GM18870 (cell line): Measurements from ENCODE around the gene UBAP2L.

Source experiments
- ATAC-seq: cut with Tn5 transposase; IDR thresholded peaks from one replicate; pipeline ENCODE4 v1.9.1; 2021; ENCODE audit warnings: moderate library complexity; ENCODE audit not compliant: unreplicated experiment

Gene UBAP2L

GRCh38 chr1:154220071-154220969 is at the start of gene UBAP2L:
TSS of gene UBAP2L (plus strand) at chr1:154220955. CDS start at chr1:154225124, 4,169 bp downstream.
- ATAC-seq = peak; percentile 79

GRCh38 chr1:154171223-154171583 is 49.6 kb upstream of the UBAP2L start:
- ATAC-seq = no peak

DNA sequence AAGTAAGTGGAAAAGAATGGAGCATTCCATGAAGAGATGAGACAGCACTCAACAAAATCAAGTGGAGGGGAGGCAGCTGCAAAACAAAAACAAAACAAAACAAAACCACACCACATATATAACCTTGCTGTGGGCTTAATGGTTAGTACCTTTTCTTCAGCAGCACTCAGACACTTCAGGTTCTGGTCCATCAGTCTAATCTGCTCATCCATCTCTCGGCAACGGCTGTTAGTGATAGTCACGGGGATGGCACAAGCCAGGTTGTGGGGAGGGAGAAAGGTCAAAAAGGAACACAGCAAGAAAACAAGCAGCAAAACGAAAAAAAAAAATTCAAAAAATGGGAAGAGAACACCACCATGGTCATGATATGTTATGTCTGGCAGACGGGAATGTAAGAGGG is 48.9 kb upstream of the UBAP2L start:
- ATAC-seq = no peak

- no peak for ATAC-seq
Observed at GRCh38 chr1:154174654-154175053, 46.1 kb upstream of the UBAP2L start.

GRCh38 chr1:154176337-154176736 is 44.4 kb upstream of the UBAP2L start:
- no peak for ATAC-seq

DNA sequence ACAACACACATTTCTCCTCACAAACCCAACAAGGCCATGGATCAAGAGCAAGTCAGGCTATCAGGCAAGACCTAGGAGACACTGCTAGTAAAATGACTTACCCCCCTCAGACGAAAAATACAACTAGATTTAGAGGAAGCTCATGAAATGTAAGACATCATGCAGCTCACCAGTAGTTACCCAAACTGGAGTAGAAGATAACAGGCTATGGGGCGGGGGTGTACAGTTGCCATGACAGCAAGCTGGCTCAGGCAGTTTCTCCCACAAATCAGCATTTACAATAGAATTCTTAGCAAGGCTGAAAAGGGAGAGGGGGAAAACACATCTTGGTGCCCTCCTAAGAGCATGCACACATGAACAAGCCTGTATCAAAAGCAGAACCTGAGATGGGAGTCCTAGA is 42.7 kb upstream of the UBAP2L start:
- ATAC-seq = no peak

DNA sequence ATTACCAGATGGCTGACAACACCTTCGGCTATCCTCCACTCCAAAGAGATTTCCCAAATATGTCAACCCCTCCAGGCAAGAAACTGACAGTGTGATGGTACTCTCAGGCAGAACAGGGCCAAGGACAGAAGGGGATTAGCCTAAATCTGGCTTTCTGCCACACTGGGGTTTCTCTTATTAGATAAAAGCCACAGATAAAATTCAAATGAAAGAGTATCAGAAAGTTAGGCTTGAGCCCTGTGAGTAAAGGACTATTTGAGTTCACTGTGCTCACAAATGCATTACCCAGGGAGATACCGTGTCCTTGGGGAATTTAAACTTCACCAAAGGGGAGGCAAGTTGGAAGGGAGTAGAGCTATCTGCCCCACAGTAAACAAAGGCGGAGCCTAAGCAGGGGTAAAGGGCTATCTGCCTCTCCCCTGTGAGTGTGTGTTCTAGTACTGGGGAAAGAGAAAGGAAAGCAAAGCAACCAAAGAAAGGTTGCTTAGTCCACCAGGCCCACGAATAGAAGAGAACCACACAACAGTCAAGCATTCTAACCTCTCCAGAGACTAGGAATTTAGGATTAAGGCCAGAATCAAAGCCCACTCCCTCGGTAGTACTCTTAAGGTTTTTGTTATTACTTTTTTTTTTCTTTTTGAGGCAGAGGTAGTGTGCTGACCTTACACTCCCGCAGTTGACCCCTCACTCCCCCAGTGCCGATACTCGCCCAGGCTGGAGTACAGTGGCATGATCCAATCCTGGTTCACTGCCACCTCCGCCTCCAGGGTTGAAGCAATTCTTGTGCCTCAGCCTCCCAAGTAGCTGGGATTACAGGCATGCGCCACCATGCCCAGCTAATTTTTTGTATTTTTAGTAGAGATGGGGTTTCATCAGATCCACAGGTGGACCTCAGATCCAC is 41.6 kb upstream of the UBAP2L start:
- ATAC-seq = no peak

- no peak for ATAC-seq
Observed at GRCh38 chr1:154179946-154180687, 40.6 kb upstream of the UBAP2L start.

GRCh38 chr1:154181944-154182343 is 38.8 kb upstream of the UBAP2L start:
- ATAC-seq = no peak

DNA sequence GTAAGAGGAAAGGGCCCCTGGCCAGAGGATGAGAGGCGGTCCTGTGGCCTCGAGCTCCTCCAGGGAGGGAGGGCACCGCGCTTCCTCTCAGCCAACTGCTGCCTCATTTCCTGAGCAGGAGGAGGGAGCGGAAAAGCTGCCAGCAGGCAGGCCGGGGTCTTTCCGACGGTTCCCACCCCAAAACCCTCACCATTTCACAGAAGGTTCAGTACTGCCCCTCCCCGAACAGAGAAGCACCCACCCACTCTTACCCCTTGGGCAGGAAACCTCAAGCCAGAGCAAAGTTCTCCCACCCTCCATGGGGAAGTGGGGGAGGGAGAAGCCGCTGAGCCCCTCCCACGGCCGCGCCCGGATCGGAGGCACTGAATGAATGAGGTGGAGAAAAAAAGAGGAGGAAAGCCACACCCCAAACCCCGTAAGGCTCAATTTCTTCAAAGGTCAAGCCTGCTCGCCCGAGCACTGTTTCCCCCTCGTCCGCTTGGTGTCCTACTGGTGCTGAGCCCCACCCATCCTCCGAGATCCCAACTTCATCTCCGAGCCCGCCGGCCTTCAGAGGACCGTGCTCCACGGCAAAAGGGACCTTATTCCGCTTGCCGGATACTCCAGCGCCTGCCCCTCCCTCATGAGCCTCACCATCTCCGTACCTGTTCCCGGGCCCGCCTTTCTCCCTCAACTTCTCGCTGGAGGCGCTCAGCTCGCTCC is 38.3 kb upstream of the UBAP2L start:
- peak; percentile 31 for ATAC-seq

DNA sequence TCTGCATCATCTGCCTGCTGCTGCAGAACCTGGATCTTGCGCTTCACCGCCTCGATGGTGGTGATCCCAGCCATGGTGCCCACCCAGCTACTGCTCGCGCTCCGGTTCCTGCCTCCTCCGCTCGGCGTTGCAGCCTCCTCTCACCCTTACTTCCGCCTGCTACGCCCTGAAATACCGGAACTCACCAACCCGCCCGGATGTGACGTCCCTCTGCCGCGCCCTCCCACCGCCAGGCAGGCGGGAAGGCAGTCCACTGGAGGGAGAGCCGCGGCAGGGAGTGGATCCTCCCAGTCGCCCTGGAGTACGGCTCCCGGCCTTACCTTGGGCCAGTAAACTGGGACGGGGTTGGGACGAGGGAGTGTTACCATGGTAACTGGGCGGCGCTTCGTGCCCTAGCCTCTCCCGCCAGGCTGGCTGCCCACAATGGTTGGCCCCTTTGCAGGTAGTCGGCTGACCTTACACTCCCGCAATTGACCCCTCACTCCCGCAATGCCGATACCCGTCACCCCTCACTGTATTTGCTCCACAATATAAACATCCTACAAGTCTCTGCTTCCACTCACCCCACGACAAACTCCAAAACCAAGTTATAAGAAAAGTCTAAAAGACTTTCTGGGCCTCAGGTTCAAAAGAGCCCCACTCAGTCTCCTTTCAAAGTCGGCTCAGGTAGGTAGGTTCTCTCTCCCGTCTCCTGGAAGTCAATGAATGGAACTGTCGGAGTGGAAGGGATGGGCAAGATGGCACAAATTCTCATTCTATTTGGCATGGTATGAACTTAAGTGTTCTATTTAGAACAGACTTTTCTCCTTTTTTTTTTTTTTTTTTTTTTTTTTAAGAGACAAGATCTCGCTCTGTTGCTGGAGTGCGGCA is 37.5 kb upstream of the UBAP2L start:
- ATAC-seq = peak; percentile 59

- no peak for ATAC-seq
Observed at GRCh38 chr1:154186177-154186576, 34.6 kb upstream of the UBAP2L start.

- ATAC-seq = no peak
Observed at GRCh38 chr1:154186852-154187501, 33.8 kb upstream of the UBAP2L start.

- no peak for ATAC-seq
Observed at GRCh38 chr1:154190550-154190949, 30.2 kb upstream of the UBAP2L start.

DNA sequence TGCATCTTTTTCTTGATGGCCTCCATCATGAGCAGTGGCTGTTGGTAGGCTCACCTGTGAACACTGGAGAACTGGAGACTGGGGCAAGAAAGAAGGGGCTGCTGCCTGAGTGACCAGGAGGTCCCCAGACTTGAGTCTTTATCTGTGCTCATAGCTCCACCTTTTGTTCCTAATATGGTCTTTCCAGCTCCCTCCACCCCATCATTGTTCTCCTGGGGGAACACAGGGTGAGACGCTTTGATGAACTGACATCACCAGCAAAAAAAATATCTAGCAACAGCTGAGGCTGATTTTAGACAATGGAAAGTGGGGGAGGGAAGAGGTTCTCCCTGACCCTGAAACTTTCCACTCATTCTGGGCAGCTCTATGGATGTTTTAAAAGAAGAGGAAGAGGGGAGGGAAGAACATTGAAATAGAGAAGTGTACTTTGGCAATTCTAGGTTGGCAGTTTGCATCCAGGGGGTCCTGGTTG is 28.7 kb upstream of the UBAP2L start, which contains the start of gene TPM3:
Gene TPM3, minus strand, starts transcription at position 111 of the 472 bp plus-strand sequence. Its CDS starts 82 bp downstream, at position 29.
- ATAC-seq = no peak

- ATAC-seq = no peak
Observed at GRCh38 chr1:154192476-154192875, 28.3 kb upstream of the UBAP2L start.

- ATAC-seq = no peak
Observed at GRCh38 chr1:154193821-154194220, 26.9 kb upstream of the UBAP2L start.

DNA sequence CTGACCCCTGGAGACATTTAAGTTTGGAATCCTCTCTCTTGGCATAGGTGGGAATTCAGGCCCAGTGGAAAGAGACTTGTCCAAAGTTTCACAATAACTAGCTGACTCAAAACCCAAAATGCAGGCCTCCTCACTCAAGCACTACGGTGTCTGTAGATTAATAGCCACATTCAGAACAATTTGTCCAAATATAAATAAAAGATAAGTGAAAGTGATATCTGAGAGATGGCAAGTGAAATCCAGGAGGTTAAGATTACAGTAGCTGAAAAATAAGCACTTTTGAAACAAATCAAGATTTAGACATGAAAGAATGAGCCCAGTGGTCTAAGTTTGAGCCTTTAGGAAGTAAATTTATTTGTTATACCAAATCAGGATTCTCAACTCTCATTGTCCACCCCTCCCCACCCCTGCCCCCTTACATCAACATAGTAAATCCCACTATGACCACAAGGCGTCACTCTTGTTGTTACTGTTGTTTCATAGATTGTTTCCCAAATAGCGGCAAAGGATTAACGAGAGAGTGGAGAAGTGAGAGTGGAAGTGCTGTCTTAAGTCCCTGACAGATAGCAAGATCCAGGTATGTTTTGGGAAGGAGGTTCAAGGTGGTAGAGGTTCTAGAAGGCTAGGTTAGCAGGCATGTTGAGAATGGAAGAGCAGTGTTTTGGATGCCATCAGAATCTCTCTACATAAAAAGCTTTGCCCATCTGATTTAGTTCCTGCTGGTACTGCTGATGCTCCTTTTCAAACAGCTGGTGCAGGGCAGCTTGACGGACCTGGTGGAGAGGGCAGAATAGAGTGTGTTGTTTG is 21.8 kb upstream of the UBAP2L start:
- no peak for ATAC-seq
